ENCODE results near the gene HACD3.
"Not testable (repeated sequence)": the region's sequence is repeated elsewhere in the genome, so short reads cannot be mapped to it uniquely, and the experiment has no call there.

The HACD3 gene

DNA sequence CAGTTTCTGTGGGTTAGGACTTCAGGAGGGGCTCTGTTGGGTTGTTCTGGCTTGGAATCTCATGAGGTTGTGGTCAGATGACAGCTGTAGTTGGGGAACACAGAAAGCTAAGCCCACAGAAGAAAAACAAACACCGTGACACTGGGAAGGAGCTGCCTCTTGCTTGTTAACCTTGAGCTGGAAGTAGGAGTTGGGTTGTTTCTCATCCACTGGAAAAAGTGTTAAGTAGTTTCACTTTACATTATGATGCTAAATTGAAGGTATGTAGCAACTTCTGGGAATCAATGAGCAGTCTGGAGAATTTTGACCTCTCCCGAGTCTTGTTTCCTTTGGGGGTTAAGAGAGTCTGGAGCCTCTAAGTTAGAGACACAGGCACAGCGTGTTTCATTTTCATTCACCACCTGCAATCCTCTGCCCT lies 20.4 kb downstream of the HACD3 start:
- DNase-seq = no peak

DNA sequence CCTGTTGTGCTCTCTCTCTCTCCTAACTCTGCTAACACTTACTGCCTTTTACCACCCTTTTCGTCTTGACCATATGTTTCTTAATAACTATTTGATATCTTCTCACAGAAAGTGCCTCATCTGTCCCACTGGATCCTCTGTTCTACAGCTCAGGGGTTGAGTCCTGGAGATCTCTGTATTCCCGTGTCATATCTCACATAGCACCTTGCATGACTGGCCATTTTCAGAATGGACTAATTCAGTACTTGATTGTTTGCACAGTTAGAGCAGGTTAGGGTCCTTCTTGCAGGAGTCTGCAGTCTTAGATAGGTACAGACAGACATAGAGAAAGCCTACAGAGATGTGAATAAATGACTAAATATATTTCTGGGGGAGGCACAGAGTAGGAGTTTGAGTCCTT lies 20.9 kb downstream of the HACD3 start:
- DNase-seq = no peak

DNA sequence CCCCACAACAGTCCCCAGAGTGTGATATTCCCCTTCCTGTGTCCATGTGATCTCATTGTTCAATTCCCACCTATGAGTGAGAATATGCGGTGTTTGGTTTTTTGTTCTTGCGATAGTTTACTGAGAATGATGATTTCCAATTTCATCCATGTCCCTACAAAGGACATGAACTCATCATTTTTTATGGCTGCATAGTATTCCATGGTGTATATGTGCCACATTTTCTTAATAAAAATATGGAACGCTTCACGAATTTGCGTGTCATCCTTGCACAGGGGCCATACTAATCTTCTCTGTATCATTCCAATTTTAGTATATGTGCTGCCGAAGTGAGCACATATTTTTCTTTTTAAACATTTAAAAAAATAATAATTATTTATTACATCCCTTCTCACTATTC lies 22.6 kb downstream of the HACD3 start:
- DNase-seq = not testable (repeated sequence)

DNA sequence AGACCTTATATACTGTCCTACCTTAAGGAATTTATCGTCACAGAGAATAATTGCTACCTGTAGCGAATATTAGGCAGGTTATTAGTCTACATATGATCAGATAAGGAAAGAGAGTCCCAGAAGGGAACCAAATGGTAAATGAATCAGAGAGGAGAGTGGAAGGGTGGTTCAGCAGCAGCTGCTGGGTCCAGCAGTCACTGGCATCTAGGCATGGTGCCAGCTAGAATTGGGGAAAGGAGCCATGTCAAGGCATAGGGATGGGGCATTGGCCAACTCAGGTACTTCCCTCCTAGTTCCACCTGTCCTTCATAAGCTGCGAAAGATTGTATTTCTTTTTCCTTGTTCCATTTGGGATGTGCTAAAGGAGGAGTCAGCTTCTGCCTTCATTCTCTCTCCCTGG lies 23.4 kb downstream of the HACD3 start:
- DNase-seq = no peak

DNA sequence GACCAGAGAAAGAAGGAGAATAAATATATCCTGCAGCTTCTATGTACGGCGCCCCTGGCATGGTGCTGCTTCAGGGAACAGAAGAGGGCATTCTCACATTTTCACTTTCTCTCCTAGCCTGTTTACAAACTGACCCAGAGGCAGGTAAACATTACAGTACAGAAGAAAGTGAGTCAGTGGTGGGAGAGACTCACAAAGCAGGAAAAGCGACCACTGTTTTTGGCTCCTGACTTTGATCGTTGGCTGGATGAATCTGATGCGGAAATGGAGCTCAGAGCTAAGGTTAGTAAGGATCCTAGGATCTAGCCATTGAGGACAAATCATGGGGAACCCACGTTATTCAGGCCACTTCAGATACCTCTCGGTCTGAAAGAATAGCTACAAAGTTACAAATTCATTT lies 26.4 kb downstream of the HACD3 start:
- no peak for DNase-seq

DNA sequence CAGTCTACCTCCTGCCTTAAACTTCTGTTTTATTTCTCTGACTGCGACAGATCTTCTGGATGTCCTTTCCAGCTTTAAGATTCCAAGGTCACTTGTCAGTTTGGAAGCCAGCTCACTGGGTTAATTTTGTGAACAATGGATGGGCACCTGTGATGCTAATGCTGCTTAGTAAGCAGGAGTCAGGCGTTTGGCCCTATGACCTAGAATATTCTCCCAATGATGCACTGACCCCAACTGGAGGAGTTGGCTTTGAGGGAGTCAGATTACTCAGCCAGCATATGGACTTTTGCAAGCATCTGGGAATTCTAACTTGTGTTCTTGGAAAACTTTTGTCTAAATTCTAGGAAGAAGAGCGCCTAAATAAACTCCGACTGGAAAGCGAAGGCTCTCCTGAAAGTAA lies 28.1 kb downstream of the HACD3 start:
- no peak for DNase-seq

DNA sequence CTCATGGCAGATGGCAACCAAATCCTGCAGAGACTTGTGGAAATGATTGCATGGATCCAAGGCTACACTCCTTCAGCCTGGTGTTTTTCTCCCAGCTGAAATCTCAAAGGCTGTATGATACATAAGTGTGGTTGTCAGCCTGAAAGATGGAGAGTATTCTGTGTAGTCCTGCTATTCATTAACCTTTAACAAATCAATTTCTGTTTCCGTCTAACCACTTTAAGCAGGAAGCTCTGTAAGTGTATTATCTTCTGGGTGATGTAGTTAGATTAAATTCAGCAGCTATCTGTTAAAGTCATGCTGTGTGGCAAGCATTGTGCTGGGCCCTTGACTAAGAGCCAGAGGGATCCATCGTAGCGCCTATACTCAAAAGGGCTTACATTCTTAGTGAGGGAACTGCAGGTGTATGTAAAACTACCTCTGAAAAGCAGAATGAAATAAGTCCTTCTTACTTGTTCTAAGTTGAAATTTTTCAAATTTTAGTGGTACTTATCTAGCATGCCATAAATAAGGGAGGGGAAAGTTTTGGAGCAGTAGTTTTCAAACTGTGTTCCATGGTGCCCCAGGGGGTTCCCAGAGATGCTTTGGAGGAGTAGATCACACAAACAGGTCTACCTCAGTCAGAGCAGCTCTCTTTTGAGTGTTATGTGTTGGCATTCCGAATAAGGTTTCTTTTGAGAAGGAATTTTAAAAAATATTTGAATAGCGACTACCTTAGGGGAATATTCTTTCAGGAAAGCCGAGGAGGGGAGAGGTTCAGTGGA lies 28.9 kb downstream of the HACD3 start:
- no peak for DNase-seq

DNA sequence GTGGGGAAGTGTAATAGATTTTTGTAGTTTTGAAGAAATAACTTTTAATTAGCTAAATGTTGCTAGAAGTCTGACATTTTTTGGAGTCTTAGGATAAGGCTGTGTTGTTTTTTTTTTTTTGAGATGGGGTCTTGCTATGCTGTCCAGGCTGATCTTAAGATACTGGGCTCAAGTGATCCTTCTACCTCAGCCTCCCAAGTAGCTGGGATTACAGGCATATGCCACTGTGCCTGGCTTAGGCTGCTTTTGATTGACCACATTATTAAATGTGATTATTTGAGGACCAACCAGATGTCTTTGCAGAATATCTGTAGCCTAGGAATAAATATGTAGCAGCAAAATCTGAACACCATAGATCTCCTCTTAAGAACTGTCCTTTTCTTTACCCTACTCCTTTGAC lies 29.7 kb downstream of the HACD3 start:
- no peak for DNase-seq

DNA sequence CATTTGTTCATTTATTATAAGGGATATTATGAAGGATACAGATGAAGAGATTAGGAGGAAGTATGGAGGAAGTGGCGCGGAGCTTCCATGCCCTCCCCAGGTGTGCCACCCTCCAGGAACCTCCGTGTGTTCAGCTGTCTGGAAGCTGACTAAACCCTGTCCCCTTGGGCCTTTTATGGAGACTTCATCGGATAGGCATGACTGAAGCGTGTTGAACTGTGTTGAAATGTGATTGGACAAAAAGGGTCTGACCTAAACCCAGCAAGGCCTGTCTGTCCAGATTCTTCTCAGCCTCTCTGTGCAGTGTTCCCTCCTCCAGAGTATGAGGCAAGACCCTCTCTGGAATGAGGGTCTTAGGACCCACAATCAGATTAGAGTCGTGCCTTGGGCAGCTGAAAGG lies 31.7 kb downstream of the HACD3 start:
- no peak for DNase-seq

DNA sequence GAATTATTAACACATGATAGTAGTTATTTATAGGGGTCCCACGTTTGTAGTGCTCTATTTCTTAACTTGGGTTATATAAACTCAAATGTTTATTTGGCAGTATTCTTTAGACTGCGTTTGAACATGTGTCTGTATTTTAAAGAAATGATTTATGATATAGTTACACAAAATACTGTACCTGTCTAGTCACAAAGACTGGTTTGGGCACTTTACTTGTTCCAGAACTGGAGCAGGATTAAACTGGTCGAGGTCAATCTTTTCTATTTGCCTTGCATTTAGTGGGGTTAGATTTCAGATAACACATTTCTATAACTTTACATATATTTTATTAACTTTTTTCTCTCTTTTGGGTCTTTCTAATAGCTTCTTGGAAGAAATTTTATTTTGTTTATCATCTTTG lies 39.5 kb downstream of the HACD3 start:
- no peak for DNase-seq

DNA sequence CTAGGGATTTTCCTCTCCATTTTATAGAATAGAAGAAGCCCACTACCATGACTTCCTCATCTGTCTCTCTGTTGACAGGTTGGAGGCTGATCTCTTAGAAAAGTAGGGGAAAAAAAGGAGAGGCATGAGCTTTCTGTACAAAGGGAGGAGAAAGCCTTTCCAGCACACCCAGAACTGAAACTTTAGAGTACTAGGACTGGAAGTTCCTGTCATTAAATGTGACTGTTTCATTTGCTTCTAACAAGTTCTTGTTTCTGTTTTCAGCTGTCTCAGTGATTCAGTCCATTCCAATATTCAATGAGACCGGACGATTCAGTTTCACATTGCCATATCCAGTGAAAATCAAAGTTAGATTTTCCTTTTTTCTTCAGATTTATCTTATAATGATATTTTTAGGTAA lies 41.7 kb downstream of the HACD3 start:
- DNase-seq = no peak

DNA sequence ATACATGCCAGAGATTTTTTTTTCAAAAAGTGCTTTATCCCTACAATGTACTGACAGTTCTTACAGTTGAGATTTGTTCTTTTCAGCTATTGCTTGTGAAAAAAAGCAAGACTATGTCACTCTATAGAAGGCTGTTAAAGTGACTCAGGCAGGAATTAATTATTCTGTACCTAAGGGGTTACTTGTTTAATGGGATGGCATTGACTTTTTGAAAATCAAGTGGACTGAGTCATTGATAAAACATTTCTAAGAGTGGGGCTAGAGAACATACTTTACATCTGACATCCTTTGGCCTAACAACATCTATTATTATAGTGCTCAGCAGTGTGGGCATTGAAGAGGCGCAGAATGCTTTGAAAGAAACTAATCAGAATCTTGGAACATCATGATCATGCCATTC lies 46.4 kb downstream of the HACD3 start:
- no peak for DNase-seq

DNA sequence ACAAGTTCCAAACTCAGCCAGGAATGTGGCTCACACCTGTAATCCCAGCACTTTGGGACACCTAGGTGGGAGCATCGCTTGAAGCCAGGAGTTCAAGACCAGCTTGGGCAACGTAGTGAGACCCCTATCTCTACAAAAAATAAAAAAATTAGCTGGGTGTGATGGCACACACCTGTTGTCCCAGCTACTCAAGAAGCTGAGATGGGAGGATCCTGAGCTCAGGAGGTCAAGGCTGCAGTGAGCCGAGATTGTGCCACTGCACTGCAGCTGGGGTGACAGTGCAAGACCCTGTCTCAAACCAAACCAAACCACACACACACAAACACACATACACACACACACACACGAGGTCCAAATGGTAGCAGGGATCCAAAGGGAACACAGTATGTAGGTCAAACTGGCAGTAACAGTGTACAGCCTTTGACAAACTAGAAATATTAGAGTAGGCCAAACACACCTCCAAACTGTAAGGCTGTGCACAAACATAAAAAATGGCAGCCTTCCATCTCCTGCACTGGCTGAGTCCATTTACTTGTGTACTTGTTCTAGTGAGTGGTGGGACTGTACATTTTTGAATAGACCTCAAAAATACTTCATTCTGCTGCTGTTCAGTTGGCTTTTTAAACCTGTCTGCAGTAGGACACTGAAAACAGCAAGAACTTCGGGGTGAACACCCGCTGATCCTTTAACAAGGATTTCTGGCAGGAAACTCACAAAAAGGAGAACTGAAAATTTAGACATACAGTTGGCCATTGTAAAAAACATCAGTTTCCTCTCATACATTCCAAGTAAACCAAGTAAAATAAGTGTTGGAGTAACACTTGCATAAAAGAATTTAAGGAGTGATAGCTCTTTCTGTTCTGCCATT lies 47.1 kb downstream of the HACD3 start:
- no peak for DNase-seq

DNA sequence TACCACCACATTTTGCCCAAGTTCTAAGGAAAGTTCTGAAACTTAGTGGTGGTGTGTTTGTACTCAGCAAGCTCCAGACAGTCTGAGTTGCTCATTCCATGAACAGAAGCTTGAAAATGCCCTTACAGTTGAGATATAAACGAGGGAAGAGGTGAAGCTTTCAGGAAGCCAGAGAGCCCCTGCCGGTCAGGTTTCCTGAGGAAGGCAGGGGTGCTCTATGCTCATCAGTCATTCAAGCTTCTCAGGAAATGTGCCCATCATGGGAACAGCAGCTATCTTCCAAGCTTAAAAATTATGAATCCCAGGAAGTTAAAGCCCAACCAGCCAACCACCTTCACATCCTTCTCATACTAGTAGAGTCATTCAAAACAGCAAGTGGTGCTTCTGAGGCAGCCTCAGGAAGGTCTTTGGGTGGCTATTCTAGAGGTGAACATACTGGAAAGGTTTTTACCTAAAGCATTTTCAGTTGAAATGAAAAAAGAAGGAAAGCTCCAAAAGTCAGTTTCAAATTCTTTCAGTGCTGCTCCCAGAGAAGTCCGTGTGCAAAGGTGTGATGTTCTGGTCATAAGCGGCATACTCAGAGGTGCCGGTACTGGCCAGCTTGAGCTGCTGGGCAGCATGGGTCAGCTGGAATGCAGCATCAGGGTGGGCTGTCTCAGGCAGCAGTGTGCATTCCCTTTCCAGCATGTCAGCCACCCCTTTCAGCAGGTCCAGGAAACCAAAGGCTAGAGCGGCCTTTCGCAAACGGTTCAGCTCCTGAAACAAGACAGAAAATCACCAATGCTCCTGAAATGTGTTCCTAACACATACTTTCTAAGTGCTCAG lies 48.9 kb downstream of the HACD3 start:
- no peak for DNase-seq

DNA sequence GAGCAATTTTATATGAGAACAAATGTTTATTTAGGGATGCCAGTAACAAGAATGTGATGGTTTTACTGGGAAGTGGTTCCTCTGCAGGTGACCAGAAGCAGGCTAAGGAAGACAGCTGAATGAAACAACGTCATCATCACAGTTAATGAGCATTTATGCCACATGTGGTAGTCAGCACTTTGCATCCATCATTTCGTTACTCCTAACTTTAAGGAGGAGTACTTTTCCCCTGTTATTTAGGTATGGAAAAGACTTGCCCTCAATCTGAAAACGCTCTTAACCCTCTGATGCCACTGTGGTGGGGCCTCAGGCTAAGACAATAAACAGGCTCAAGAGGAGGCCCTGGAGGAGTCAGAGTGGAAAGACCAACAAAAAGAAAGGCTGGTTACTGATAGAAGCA lies 49.5 kb downstream of the HACD3 start:
- no peak for DNase-seq

DNA sequence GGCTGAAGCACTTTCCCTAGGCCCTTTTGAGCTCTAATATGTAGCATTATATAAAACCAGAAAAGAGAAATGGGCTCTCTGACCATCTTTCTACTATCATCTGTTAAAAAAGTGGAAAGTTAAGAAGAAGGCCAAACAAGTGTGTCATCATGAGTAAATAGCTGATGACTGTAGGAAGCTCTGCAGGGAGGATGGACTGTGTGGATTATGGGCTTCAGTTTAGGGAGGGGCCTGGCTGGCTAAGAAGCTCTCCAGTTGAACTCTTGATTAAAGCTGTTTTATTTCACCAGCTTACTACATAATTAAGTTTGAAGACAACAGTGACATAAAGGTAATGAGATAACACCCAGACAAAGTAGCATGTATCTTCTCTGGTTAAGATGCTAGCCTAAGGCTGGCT lies 50.0 kb downstream of the HACD3 start:
- no peak for DNase-seq

DNA sequence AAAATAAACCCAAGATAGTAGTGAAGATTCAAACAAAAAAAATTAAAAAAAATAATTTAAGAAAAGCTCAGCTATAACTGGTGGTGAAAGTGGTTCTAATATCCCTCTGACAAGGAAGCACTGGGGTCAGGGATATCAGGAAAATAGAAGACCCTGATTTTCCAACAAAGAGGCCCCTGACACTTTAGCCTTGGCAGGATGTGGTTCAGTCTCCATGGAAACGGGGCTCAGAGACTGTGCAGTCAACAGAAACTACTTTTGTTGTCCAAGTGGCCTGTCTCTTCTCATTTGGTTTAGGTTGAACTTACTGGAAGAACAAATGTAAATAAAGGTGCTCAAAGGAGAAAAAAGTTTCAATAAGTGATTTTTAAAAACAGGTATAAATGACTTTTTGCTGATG lies 53.4 kb downstream of the HACD3 start:
- DNase-seq = no peak

DNA sequence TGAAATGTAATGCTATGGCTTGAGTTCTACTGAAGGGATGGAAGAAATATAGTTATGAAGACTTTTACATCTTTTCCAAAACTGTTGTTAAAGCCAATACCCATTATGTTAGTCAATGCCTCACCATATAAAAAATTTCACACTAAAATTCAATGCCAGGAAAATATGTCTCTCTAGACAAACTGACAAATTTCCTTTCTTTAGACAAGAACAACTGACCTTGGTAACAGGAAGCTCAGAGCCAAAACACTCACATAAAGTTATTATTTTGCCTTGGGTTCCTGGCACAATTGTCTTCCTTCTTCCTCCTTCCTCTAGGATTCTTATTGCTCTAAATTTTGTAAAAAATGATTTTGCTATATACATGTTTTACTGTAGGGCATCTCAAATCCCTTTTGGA lies 54.0 kb downstream of the HACD3 start:
- DNase-seq = no peak

DNA sequence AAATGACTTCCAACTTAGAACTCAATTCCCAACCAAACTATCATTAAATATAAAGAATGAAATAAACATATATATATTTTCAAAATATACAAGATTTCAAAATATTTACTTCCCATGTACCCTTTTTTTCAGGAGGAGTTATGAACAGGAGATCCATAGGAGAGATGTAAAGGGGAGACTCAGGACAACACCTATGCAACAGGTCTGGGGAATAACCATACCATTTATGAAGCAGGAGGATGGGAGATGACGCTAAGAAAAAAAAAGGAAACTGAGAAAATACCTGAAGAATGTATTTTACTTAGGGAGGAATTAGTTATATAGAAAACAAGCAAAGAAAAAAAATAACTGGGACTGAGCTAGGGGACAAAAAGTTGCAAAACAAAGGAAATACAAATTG lies 56.8 kb downstream of the HACD3 start:
- no peak for DNase-seq

DNA sequence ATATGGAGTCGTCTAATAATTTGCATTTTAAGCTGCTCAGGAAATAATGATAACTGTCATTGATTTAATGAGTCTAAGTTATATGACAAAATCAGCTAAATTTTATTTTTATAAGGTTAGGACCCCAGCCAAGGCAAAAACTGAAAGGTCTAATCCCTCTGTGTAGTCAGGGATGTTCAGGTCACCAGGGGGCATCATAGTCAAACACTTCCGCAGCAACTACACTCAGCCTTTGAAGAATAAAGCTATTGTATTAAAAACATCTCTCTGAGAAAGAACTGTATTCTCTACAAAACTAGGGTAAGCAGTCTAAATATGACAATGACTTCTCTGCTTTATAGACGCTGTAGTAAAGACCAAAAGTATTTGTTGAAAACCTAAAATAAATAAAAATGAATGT lies 65.7 kb downstream of the HACD3 start:
- DNase-seq = no peak

DNA sequence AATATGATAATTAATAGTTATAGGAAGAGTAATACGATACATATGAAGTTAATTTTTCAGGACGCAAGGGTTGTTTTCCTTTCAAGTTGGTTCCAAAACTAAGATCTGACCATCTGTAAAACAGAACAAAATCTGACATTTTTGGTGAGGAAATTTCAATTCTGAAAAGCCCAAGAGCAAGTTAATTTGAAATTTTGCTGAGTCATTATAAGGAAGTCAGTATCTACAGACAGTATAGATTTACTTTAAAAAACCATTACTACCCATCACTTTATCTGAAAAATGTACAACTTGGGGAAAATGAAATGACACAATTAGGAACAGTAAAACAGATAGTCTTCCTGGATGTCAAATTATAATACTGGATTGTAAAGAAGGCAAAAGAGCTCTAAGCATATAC lies 68.2 kb downstream of the HACD3 start:
- DNase-seq = no peak

DNA sequence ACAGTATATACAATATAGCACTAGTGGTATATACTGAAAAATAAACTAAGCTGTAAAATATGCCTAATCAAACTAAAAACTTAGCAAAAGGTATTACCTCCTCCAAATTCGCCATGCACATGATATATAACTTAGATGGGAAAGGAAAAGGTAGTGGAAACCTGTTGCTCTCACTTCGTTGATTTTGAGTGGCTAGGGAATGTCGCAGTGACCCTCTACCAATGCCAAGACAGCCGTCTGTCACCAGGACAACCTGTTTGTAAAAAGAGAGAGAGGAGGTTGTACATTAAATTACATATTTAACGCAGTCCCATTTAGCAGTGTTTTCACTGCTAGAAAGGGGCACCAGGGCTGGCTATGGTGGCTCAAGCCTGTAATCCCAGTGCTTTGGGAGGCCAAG lies 69.4 kb downstream of the HACD3 start:
- DNase-seq = no peak

DNA sequence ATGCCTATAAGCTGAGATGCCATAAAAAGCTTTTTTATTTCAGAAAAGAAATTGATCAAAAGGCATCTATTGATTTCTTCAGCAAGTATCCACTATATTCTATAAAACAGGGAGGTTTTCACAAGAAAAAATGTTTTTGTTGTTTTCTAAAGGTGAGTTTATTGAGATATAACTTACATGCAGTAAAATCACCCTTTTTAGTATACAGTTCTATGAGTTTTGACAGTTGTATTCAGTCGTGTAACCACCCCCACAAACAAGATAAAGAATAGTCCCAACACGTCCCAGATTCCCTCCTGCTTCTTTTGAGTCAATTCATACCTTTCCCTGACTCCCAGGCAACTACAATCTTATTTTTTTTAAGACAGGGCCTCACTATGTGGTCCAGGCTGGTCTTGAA lies 72.9 kb downstream of the HACD3 start:
- no peak for DNase-seq

DNA sequence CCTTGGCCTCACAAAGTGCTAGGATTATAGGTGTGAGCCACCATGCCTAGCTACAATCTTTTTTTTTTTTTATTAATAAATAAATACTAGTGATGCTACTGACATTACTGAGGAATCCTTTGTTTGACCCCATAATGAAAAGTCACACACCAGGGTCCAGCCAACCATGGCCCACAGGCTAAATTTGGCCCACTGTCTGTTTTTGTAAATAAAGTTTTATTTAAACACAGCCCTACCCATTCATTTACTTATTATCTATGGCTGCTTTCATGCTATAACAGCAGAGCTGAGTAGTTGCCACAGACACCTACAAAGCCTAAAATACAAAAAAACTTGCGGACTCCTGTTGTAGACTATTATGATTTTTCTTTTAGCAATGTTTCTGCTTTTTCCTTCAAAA lies 73.3 kb downstream of the HACD3 start:
- DNase-seq = no peak

Data from left hindlimb (tissue), 1 donor.